Measurements from ENCODE around the gene SLC25A21.

DNA sequence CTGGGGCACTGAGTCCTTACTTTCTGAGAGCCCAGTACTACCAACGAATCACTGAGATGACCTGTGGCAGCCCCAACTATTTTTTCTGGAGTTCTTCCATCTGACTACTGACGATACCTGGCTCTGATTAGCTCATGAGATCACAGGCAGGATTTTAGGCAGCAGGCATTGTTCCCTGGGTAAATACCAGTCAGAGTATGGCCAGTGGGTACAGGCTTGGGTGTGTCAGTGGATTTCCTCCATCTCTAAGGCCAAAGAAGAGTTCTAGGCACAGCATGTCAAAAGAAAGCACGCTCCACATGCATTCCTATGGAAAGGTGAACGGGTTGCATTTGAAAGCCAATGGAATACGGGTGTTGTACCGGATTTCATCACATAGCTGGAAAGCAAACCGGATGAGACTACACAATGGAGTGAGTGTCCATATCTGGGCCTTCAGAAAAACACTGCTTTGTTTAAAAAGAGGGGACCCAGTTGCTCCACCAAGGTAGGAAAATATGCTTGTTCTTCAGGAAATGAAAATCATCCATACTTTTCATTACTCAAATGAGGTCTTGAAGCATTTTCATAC lies 455.7 kb downstream of the SLC25A21 start:
- TF ChIP-seq CTCF (IDR thresholded peaks at IDR 0.05) (no peak), EZH2phosphoT487 (IDR thresholded peaks at IDR 0.05) (no peak), EZH2 (IDR thresholded peaks at IDR 0.05) (no peak)
